GM15510 (cell line): ENCODE results near the gene IRF9.

Experiments
- POLR2A ChIP-seq: IDR thresholded peaks from 3 replicates; pipeline ENCODE4 v1.6.1; 2011; ENCODE audit warnings: borderline replicate concordance; ENCODE audit not compliant: insufficient read length; ENCODE audit errors: extremely low read depth

The IRF9 gene

DNA sequence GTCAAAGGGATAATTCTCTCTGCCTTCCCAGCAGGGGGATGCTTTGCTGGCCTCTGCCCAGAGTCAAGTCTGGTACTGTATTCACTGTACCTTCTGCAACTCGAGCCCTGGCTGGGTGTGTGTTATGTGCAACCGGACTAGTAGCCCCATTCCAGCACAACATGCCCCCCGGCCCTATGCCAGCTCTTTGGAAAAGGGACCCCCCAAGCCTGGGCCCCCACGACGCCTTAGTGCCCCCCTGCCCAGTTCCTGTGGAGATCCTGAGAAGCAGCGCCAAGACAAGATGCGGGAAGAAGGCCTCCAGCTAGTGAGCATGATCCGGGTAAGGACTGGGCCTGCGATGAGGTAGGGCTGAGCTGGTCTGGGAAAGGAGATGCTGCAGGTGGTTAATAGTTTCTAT, 10.5 kb upstream of the IRF9 start:
- TF ChIP-seq POLR2A: no peak

DNA sequence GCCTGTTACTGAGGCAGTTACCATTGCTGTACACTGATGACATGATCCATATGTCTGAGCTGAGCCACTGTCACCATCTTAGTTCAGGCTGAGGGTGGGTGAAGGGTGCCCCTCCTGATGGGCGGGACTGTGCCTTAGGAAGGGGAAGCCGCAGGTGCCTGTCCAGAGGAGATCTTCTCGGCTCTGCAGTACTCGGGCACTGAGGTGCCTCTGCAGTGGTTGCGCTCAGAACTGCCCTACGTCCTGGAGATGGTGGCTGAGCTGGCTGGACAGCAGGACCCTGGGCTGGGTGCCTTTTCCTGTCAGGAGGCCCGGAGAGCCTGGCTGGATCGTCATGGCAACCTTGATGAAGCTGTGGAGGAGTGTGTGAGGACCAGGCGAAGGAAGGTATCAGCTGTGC, 10.1 kb upstream of the IRF9 start:
- no peak for TF ChIP-seq POLR2A

DNA sequence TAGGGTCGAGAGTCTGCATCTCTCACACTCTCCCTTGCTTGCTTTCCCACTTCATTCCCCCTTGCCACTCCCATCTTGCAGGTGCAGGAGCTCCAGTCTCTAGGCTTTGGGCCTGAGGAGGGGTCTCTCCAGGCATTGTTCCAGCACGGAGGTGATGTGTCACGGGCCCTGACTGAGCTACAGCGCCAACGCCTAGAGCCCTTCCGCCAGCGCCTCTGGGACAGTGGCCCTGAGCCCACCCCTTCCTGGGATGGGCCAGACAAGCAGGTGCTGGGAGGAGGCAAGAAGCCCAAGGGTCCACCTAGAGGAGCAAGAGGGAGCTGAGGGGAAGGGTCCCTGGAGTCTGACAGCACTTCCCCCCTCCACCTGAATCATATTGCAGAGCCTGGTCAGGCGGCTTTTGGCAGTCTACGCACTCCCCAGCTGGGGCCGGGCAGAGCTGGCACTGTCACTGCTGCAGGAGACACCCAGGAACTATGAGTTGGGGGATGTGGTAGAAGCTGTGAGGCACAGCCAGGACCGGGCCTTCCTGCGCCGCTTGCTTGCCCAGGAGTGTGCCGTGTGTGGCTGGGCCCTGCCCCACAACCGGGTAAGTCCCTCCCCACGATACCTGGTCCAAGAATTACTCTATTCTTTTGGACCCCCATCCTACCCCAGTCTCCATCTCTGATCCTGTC, 9.5 kb upstream of the IRF9 start:
- TF ChIP-seq POLR2A: no peak

DNA sequence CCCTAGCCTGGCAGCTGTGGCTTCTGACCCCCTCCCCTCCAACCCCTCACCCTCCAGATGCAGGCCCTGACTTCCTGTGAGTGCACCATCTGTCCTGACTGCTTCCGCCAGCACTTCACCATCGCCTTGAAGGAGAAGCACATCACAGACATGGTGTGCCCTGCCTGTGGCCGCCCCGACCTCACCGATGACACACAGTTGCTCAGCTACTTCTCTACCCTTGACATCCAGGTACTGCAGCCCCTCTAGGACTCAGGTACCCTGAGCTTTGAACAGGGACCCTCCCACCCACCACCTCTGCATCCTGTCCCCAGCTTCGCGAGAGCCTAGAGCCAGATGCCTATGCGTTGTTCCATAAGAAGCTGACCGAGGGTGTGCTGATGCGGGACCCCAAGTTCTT, 6.0 kb upstream of the IRF9 start:
- no peak for TF ChIP-seq POLR2A

DNA sequence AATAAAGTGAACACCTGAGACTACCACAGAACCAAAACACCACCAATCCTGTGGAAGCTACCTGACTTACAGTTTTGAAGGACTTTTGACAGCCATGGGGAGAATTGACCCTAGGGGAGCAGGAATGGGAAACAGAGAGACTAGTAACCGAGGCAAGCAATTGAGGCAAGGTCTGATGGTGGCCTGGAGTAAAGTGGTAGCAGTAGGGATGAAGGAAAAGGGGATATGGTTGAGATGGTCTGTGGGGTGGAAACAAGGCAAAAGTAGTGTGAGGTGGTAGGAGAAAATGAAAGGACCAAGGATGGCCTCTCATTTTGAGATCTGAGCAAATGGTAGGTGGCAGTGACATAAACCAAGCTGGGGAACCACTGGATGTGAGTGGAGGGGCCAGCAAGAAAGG, 4.2 kb upstream of the IRF9 start:
- no peak for TF ChIP-seq POLR2A

DNA sequence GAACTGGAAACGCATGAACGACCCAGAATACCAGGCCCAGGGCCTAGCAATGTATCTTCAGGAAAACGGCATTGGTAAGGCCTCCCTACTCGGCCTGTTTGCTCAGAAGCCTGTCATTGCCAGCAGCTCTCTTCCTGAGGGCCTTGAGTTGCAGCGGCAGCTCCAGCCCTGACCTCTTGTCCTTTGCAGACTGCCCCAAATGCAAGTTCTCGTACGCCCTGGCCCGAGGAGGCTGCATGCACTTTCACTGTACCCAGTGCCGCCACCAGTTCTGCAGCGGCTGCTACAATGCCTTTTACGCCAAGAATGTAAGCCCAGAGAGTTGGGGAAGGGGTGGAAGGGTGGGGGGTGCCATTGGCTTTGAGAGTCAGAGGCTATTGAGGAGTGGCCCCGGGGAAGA, 3.7 kb upstream of the IRF9 start:
- TF ChIP-seq POLR2A: no peak

DNA sequence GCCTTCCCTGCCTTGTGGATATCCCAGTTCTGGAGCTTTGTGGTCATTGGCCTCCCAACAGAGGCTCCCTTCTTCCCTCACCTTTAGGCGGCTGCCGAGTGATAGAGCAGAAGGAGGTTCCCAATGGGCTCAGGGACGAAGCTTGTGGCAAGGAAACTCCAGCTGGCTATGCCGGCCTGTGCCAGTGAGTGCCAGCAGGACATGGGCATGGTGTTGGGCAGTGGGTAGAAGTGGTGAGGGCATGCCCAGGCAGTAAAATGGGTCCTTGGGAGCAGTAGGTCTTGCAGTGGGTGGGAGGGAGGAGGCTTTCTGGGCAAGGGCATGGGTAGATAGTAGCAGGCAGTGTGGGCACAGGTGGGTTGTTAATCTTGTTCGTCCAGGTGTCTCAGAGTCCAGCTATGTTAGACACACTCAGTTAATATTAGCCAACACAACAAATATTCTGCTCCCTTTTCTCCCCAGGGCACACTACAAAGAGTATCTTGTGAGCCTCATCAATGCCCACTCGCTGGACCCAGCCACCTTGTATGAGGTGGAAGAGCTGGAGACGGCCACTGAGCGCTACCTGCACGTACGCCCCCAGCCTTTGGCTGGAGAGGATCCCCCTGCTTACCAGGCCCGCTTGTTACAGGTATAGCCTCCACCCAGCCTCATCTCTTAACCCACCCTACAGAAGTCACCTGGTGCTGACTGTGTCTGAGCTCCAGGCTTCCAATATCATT, 1.1 kb upstream of the IRF9 start:
- peak; percentile 22 for TF ChIP-seq POLR2A

DNA sequence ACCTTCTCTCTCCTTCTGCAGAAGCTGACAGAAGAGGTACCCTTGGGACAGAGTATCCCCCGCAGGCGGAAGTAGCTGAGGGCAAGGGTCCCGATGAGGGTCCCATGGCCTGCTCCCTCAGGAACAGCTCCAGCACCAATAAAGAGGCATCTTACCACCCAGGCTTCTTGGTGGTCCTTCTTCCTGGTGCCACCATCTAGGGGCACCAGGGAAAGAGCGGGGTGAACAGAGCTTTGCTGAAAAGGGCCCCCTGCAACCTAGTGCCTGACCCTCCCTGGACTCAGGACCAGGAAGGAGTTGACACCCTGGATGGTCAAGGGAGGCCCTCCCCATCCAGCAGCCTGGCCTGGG, 591 bp upstream of the IRF9 start:
- TF ChIP-seq POLR2A: no peak

DNA sequence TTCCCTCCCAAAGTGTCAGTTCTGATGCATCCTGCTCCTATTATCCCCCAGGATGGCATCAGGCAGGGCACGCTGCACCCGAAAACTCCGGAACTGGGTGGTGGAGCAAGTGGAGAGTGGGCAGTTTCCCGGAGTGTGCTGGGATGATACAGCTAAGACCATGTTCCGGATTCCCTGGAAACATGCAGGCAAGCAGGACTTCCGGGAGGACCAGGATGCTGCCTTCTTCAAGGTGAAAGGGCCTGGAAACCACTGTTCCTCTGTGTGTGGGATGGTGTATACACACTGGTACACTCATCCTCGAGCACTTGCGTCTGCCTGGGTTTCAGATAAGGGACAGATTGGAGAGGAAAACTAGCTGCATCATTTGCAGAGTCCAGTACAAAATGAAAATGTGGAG, 1.0 kb downstream of the IRF9 start:
- no peak for TF ChIP-seq POLR2A

DNA sequence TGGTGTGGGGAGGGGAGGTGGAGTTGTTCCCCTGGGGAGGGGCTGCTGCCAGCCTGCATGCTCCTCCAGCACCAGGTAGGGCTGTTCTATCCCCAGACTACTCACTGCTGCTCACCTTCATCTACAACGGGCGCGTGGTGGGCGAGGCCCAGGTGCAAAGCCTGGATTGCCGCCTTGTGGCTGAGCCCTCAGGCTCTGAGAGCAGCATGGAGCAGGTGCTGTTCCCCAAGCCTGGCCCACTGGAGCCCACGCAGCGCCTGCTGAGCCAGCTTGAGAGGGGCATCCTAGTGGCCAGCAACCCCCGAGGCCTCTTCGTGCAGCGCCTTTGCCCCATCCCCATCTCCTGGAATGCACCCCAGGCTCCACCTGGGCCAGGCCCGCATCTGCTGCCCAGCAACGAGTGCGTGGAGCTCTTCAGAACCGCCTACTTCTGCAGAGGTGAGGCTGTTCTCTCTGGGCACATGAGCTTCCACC, 3.5 kb downstream of the IRF9 start:
- no peak for TF ChIP-seq POLR2A

DNA sequence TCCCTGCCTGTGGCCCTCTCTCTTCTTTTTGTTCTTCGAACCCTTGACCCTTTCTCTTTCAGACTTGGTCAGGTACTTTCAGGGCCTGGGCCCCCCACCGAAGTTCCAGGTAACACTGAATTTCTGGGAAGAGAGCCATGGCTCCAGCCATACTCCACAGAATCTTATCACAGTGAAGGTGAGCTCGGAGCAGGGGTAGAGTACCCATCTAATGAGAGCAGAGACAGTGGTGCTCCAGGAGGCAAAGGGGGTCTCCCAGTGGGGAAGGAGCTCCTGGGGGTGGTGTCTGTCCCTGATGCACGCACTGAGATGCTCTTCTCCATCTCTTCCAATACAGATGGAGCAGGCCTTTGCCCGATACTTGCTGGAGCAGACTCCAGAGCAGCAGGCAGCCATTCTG, 4.7 kb downstream of the IRF9 start:
- TF ChIP-seq POLR2A: no peak

DNA sequence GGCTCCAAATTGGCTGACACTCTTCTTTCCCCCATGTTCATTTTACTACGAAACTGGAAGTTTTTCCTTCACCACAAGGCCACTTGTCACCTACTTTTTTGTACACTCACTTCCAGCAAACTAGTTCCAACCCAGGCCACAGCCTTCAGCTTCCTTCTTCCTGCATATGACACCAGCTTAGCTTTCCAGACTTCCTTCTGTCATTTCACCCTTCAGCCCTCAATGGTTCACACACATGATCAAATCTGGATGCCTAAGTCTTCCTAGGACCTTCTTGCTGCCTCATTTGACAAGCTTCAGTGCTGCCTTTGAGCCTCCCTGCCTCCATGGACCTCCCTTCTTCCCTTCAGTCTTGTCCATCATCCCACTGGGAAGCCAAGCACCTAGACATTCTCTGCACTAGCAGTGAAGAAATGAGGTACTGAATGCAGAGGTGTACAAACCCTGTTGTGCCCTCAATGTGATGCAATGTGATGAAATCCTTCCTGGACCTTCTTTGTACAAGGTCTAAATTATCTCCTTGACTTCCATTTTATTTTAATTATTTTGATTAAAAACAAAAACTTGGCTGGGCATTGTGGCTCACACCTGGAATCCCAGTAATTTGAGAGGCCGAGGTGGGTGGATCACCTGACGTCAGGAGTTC, 6.5 kb downstream of the IRF9 start:
- TF ChIP-seq POLR2A: no peak

DNA sequence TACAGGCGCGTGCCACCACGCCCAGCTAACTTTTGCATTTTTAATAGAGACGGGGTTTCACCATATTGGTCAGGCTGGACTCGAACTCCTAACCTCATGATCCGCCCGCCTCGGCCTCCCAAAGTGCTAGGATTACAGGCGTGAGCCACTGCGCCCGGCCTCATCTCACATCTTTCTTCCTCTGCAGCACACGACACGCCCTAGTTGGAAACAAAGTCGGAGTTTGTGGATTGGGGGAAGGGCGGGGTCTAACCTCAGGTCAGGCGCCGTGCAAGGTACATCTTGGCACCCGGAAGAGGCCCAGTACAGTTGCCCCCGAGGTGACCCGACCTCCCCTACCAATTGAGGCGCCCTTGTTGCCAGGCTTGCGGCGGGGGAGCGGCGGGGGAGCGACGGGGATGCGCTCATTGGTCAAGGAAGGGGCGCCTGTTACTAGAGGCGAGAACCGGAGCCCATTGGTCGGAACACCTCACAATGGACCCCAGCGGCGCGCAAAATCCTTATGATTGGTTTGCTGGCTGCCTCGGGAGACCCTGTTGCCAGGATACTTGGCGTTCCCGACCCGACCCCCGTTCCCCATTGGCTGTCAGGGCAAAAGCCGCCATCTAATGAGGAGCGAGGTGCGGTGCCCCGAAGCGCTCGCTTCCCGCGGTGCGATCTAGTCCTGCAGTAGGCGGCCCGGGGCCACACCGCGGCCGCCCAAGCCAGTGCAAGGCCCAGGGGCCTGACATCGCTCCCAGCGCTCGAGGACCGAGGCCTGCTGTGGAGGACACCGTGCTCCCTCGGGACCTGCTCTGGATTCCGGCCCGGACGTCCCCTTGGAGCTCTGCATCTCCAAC, 10.6 kb downstream of the IRF9 start, which contains the start of gene REC8:
Gene REC8 (plus strand): TSS at position 659 of the 839 bp plus-strand sequence. CDS start 473 bp downstream, outside the sequence.
- TF ChIP-seq POLR2A: peak; percentile 54

DNA sequence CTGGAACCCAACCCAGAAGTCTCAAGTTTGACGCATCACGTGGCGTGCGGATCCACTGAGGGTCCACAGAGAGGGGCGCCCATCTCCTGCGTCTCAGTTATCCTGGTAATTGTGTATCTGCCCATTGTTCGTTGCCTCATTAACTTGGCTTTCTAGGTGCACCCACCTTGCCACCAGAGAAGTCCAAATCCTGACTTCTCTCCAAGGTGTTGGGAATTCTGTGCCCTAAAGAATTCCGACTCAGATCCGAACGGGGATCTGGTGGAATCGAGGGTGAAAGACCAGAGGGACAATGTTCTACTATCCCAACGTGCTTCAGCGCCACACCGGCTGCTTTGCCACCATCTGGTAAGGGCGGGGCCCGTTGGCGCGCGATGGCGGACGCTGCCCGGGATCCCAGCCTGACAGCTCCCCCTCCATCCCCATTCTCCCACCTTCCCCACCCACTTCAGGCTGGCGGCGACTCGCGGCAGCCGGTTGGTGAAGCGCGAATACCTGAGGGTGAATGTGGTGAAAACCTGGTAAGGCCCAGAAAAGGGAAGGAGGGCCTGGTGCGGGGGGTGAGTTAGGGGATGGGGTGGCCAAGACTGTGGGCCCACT, 11.3 kb downstream of the IRF9 start:
- no peak for TF ChIP-seq POLR2A
